ENCODE measurements around the gene CCS. TPM values are rescaled to one million over a fixed set of nuclear protein-coding genes. Genes with fewer than 3 reads are reported as not detected.

CCS gene
- total RNA-seq, 1 donor from 2014 or later = 23.5 TPM

DNA sequence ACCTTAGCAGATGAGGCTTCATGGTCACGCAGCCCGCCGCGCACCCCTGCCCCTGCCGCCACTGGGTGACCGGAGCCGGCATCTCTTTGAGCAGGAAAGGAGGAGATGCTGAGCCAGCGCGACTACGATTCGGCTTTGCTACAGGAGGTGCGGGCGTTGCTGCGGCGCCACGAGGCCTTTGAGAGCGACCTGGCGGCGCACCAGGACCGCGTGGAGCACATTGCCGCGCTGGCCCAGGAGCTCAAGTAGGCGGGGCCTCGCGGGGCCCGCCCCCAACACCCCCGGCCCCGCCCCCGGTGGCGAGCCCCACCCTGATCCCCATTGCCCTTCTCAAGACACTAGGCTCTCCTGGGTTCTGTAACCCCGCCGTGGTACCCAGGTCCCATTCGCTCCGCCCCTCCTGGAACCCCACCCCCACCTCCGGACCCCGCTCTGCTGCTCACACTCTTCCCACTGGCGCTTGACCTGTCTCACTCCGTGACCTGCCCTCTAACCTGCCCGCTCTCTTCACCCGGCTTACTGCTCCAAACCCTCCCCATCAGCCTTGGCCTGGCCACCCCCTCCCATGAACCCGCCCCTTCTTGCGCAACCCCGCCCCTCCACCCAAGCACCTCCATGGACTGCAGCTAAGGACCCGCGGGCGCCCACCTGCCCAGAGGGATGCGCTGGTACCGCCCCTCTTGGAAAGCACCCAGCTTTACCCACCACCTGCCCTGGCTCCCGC lies 33.7 kb upstream of the CCS start:
- peak; percentile 50 for ATAC-seq
- intact Hi-C loops (cut with DNase I) = no loop called here
- DNase-seq (ENCODE audit: missing footprints) = no peak

DNA sequence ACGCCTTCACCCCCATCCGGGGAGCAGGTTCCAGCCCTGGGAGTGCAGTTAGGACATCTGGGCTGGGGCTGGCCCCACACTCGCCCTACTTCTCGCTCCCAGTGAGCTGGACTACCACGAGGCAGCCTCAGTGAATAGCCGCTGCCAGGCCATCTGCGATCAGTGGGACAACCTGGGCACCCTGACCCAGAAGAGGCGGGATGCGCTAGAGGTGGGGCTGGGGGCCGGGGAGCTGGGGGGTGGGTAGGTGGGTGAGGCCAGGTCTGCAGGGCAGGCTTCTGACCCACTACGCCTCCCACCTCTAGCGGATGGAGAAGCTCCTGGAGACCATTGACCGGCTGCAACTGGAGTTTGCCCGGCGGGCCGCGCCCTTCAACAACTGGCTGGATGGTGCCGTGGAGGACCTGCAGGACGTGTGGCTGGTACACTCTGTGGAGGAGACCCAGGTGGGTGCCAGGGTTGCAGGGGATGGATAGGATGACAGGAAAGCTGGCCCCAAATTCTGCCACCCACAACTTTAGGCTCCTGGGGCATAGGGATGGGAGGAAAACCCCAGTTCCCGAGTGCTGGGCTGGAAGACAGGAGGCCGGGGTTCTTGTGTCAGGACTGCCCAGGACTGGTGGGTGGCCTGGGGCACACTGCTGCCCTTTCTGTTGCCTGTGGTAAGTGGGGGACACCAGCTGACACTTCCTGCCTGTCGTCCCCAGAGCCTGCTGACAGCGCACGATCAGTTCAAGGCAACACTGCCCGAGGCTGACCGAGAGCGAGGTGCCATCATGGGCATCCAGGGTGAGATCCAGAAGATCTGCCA lies 32.9 kb upstream of the CCS start:
- intact Hi-C loops (cut with DNase I) = no loop called here
- DNase-seq (ENCODE audit: missing footprints) (no peak), ATAC-seq (no peak)

DNA sequence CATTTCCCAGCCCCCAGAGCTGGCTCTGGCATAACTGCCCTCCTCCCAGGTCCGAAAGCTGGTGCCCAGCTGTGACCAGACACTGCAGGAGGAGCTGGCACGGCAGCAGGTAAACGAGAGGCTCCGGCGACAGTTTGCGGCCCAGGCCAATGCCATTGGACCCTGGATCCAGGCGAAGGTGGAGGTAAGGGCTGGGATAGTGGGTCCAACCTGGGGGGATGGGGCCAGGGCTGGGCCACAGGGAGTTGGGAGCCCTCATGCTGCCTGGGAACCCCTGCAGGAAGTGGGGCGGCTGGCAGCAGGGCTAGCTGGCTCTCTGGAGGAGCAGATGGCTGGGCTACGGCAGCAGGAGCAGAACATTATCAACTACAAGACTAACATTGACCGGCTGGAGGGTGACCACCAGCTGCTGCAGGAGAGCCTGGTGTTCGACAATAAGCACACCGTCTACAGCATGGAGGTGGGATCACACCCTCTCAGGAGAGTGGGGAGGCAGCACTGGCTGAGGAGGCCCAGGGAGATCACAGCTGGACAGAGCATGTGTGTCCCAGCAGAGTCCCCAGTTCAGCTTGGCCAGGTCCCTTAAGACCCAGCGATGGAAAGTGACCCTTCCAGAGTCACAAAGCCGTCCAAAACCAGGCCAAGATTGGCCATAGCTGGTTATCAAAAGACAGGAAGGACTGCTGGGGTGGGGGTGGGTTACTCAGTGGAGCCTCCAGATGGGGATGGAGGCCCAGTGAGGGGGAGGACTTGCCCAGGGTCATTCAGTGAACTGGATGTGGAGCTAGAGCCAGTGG lies 31.6 kb upstream of the CCS start:
- DNase-seq (ENCODE audit: missing footprints) (no peak), ATAC-seq (no peak)
- intact Hi-C loops (cut with DNase I) = no loop called here

DNA sequence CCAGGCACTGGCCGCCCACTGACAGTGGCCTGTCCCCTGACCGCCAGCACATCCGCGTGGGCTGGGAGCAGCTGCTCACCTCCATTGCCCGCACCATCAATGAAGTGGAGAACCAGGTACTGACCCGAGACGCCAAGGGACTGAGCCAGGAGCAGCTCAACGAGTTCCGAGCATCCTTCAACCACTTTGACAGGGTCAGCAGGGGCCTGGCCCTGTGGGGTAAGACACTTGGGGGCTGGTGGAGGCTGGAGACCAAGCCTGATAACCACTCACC lies 31.1 kb upstream of the CCS start:
- intact Hi-C loops (cut with DNase I) = no loop called here
- ATAC-seq (no peak), DNase-seq (ENCODE audit: missing footprints) (no peak)

DNA sequence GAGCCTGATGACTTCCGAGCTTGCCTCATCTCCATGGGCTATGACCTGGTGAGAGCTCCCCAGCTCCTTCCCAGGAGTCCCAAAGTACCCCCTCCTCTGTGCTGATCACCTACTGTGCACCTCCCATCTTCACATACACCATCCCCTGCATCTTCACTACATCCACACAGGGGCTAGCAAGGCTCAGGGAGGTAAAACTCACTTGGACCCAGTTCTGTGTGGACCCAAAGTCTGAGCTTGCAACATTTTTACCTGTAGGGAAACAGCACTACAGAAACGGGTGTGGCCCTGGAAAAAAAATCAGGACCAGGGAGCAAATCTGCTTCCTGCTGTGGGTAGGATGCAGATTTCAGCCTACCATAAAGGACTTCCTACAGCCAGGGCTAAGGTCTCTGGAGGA lies 30.7 kb upstream of the CCS start:
- DNase-seq (ENCODE audit: missing footprints) (no peak), ATAC-seq (no peak)
- intact Hi-C loops (cut with DNase I) = no loop called here

DNA sequence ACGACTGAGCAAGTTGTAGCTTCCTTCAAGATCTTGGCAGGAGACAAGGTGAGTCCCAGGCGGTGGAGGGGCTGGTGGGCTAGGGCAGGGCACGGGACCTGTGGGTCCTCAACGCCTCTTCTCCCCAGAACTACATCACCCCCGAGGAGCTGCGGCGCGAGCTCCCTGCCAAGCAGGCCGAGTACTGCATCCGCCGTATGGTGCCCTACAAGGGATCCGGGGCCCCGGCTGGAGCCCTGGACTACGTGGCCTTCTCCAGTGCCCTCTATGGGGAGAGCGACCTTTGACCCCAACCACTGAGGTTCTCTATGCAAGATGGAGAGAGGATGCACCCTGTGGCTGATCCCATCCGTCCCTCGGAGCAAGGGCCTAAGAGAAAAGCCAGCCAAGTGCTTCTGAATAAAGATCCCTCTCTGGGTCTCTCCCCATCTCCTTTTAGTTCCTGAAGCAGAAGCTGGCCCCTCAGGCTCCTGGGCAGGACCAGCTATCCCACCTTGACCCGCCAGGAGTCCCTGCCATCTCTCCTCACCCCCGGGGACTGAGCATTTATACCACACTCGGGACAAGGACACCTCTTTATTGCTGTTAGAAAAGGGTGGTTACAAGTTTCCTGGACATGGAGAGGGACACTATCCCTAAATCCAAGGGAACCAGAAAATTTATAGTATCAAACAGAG lies 29.9 kb upstream of the CCS start:
- no peak for DNase-seq (ENCODE audit: missing footprints)
- intact Hi-C loops (cut with DNase I) = no loop called here
- no peak for ATAC-seq

DNA sequence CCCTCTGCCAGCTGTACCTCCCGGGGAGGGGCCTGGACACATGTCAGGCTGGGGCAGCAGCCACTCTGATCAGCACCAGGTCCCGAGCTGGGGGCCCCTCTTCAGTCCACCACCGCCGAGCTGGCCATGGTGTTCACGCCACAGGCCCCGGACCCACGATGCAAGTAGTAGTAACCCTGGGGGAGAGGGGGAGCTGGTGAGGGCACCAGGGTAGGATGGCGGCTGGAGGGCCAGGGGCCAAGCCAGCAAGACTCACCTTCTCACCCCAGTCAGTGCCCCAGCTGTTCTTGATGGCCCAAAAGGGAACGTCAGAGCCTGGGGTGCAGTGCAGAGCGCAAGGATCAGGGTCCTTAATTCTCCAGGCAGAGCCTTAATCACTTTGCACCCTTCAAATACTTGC lies 29.2 kb upstream of the CCS start:
- intact Hi-C loops (cut with DNase I) = no loop called here
- no peak for DNase-seq (ENCODE audit: missing footprints)

DNA sequence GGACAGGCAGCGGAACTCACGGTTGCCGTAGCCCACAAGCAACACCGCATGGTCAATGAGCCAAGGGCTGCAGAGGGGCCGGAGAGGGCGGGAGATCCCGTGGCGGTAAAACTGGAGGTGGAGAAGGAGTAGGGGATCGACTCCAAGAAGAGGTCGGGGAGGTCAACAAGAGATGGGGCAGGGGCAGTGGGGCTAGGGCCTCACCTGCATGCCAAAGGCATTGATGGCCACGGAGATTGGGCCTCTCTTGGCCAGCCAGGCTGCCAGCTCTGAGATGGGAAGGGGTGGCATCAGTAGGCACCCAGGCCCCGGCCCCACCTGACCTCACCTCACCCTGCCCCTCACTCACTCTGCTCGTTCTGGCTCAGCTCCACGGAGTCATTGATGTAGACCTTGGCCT lies 28.4 kb upstream of the CCS start:
- no peak for DNase-seq (ENCODE audit: missing footprints)
- intact Hi-C loops (cut with DNase I) = no loop called here
- ATAC-seq = no peak

More for the DNA sequence above, 29.2 kb upstream of the CCS start:
- ATAC-seq = no peak

DNA sequence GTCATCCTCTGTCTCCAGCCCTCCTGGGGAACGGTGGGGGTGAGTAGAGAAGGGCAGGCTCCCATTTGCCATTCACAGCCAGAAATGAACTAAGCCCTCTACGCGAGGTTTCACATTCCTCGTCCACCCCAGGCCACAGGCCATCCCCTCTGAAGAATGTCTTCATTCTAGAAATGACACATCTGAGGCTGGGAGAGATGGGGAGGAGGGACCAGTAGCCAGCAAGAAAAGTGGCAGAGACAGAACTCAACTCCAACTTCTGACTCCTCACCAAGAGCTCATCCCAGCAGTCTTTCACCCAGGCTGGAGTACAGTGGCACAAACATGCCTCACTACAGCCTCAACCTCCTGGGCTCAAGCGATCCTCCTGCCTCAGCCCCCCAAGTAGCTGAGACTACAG lies 28.0 kb upstream of the CCS start:
- ATAC-seq (no peak), DNase-seq (ENCODE audit: missing footprints) (no peak)
- intact Hi-C loops (cut with DNase I) = no loop called here

DNA sequence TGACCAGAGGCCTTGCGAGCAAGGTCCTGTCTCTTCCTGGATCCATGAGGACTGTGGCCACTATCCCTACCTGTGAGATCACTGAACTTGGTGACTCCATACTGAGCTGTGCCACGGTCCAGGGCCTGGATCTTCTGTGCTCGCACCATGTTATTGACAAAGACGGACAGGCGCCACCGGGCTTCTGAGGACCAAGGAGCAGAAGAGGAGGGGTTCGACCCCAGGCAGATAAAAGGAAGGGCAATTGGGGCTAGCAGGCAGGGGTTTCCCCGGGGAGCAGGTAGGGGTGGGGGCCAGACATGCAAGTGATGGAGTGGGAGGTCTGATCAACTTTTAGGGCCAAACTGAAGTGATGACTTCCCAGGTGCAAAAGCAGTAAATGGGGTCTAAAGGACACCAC lies 26.8 kb upstream of the CCS start:
- no peak for ATAC-seq
- no peak for DNase-seq (ENCODE audit: missing footprints)
- intact Hi-C loops (cut with DNase I) = no loop called here

DNA sequence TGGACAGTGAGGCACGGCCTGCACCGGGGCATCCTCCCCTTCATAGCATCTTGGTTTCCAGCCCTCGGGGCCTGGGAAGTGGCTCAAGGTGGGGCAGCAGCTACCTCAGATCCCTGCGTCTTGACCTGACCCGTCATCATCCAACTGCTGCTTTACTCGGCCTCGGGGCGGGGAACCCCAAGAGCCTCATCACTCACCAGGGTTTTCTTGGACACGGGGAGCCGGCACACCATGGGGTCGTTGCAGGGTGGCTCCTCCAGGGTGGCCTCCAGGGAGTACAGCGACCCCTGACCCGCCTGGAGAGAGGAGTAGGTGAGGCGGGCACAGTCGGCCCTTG lies 25.2 kb upstream of the CCS start:
- intact Hi-C loops (cut with DNase I) = no loop called here
- peak; percentile 11 for ATAC-seq
- no peak for DNase-seq (ENCODE audit: missing footprints)

DNA sequence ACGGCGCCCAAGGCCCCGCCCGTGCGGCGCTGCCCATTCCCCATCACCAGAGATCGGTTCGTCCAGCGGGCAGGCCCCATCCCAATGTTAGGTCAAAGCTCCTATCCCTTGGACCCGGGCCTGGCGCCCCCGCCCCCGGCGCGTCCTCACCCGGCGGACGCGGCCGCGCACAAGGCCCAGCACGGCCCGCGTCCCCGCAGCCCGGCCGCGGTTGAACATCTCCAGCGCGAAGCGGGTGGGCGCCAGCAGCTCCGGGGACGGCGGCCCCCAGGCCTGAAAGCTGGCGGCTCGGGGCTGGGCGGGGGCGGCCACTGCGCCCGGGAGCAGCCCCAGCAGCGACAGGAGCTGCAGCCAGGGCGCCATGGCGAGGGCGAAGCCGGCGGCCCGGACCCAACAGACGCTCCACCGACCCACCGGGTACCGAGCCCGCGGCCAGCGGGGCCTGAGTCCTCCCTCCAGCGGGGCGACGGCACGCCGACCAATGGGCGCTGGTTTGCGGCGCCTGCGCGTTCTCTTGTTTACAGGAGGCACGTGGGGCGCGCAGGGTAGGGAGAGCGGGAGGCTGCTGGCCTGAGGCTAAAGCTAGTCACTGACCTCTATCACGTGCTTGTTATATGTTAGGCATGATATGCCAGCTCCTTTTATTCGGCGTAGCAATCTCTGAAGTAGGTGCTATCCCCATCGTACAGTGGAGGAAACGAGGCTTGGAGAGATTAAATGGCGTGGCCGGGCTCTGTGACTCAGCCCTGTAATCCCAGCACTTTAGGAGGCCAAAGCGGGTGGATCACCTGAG lies 24.7 kb upstream of the CCS start, which contains the start of gene CTSF:
Gene CTSF, minus strand, starts transcription at position 483 of the 793 bp plus-strand sequence. Its CDS starts 120 bp downstream, at position 363.
- ATAC-seq = peak; percentile 97
- intact Hi-C loops (cut with DNase I) = no loop called here
- peak; percentile 95 for DNase-seq (ENCODE audit: missing footprints)

DNA sequence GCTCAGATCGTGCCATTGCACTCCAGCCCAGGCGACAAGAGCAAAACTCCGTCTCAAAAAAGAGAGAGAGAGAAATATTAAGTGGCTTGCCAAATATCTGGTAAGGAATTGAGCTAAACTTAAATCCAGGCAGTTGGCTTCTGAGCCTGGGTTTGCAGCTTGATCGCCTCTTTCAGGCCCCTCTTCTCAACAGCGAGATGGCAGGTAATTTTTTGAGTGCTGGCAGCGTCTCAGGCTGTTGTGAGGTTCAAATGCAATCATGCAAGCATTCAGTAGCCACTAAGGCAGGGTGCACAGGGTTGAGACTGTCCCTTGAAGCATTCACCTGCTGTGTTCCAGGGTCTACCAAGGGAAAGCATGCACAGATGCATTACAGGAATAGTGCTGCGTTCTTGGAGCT lies 23.9 kb upstream of the CCS start:
- DNase-seq (ENCODE audit: missing footprints) (no peak), ATAC-seq (no peak)
- intact Hi-C loops (cut with DNase I) = loop anchor here (1.0 kb wide), 1 partner anchor 26 kb away; no protein-coding TSS in a partner anchor

DNA sequence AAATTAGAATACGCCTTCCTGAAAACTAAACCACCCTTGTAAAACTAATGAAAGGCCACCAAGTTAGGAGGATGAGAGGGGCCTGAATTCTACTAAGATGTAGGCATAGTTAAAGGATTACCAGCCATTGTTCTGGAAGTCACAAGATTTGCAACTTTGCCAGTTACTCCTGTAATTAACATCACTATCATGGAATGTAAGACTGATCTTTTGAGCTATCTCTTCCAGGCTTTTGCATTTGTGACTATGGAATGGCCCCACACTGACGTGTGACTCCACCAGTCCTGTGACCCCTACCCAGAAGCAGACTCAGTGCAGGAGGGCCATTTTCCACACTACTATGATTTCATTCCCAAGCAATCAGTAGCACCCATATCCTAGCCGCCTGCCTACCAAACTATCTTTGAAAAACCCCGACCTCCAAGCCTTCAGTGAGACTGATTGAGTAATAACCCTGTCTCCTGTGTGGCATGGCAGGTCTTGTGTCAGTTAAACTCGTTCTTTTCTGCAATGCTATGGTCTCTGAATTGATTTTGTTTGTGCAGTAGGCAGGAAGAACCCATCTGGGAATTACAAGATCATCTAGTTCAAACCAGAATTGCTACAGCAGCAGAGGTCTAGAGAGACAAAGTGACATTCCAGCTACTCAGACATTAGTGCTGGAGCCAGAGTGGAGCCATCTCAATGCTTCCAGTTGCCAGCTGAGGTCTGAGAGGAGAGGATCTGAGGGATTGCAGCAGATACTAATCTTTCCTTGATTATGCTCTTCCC lies 22.7 kb upstream of the CCS start:
- intact Hi-C loops (cut with DNase I) = no loop called here
- no peak for ATAC-seq
- DNase-seq (ENCODE audit: missing footprints) = no peak

DNA sequence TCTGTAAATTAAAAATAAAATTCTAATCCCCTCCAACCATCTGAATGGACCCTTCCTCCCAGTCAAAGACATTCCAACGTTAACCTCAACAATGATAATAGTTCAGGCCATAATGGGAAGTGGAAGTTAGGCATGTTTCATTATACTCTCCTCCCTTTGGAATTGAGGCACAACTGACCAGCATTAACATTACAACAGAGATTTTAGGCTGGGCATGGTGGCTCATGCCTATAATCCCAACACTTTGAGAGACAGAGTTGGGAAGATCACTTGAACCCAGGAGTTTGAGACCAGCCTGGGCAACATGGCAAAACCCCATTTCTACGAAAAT lies 22.2 kb upstream of the CCS start:
- no peak for DNase-seq (ENCODE audit: missing footprints)
- intact Hi-C loops (cut with DNase I) = no loop called here
- no peak for ATAC-seq

DNA sequence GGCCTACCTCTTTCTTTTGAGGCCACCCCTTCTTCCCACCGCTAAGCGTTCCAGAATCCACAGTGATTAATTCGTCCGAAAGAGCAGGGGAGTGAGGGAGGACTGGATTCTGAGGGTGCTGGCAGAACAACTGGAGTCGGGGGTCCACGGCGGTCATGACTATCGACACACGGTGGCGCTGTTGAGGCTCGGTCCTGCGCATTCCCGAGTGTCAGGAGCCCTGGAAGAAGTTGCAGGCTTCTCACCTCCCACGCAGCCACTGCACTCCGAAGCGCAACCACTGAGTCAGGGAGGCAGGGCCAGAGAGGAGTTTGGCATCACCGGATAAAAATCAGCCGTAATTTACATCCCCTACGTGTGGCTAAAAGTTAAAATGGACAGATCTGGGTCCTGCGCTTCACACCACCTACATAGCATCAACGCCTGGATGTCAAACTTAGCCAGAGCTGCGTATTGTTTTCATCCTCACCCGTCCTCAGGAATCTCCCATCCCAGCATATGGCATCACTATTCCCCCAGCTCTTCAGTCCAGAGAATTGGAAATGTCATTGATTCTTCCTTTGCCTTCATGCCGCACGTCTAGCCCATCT lies 13.9 kb upstream of the CCS start:
- intact Hi-C loops (cut with DNase I) = loop anchor here (1.0 kb wide), 1 partner anchor 99 kb away; no protein-coding TSS in a partner anchor
- DNase-seq (ENCODE audit: missing footprints) (peak; percentile 85), ATAC-seq (peak; percentile 91)

DNA sequence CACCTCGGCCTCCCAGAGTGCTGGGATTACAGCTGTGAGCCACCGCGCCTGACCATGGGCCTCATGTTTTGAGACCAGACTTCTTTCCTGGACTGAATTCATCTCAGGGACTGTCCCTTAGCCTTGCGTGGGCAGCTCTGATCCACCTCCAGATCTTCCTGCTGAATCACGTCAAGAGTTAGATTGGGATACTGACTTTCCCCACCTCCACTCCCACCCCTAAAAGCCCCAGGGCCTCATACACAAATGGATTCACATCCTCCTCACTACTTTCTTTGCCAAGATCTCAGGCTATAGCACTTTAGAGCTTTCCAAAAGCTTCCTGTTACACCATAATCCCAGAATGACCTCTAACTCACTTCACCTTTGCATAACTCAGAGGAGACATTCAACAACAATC lies 12.2 kb upstream of the CCS start:
- ATAC-seq (no peak), DNase-seq (ENCODE audit: missing footprints) (no peak)
- intact Hi-C loops (cut with DNase I) = no loop called here

DNA sequence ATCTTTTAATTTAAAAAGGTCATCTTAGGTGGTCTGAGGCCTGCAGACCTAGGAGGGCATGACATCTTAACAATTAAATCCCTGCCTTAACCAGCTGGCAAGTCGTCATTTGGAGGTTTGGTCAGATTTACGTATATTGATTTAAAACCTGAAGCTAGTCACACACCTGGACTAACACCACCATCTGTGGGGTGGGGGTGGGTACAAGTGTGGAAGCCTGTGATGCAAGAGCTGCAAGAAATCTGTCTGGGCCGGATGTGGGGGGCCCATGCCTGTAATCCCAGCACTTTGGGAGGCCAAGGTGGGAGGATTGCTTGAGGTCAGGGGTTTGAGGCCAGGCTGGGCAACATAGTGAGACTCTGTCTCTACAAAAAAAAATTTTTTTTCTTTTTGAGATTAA lies 11.7 kb upstream of the CCS start:
- no peak for DNase-seq (ENCODE audit: missing footprints)
- intact Hi-C loops (cut with DNase I) = no loop called here
- no peak for ATAC-seq
